Measurements from ENCODE around the gene ARSA.

The ARSA gene

GRCh38 chr22:50628543-50629134, 687 bp upstream of the ARSA start:
- no peak for DNase-seq (ENCODE audit: low read depth)
- no peak for TF ChIP-seq CTCF (IDR thresholded peaks at IDR 0.05; ENCODE audit: insufficient read depth, low read depth, low read length, missing control alignments)
- H3K4me3 ChIP-seq (ENCODE audit: low read length): peak overlapping the region; percentile 73

GRCh38 chr22:50626850-50627641, 906 bp downstream of the ARSA start:
- peak; percentile 23 for DNase-seq (ENCODE audit: low read depth)
- TF ChIP-seq CTCF (IDR thresholded peaks at IDR 0.05; ENCODE audit: insufficient read depth, low read depth, low read length, missing control alignments): no peak
- peak overlapping the region; percentile 73 for H3K4me3 ChIP-seq (ENCODE audit: low read length)

- no peak overlapping the region for H3K4me3 ChIP-seq (ENCODE audit: low read length)
- no peak for DNase-seq (ENCODE audit: low read depth)
- TF ChIP-seq CTCF (IDR thresholded peaks at IDR 0.05; ENCODE audit: insufficient read depth, low read depth, low read length, missing control alignments): no peak
These were observed 1.6 kb downstream of the ARSA start for GRCh38 chr22:50626314-50626849.

GRCh38 chr22:50625568-50626313, 2.2 kb downstream of the ARSA start:
- no peak for DNase-seq (ENCODE audit: low read depth)
- no peak for TF ChIP-seq CTCF (IDR thresholded peaks at IDR 0.05; ENCODE audit: insufficient read depth, low read depth, low read length, missing control alignments)
- no peak overlapping the region for H3K4me3 ChIP-seq (ENCODE audit: low read length)

- H3K4me3 ChIP-seq (ENCODE audit: low read length): no peak overlapping the region
- TF ChIP-seq CTCF (IDR thresholded peaks at IDR 0.05; ENCODE audit: insufficient read depth, low read depth, low read length, missing control alignments): no peak
- DNase-seq (ENCODE audit: low read depth): no peak
These were observed 2.8 kb downstream of the ARSA start for GRCh38 chr22:50625131-50625567.

- TF ChIP-seq CTCF (IDR thresholded peaks at IDR 0.05; ENCODE audit: insufficient read depth, low read depth, low read length, missing control alignments): no peak
- DNase-seq (ENCODE audit: low read depth): no peak
- no peak overlapping the region for H3K4me3 ChIP-seq (ENCODE audit: low read length)
These were observed 3.4 kb downstream of the ARSA start for GRCh38 chr22:50624347-50625130.
